ENCODE measurements around the gene PEX10.
"Not testable (repeated sequence)": the region's sequence is repeated elsewhere in the genome, so short reads cannot be mapped to it uniquely, and the experiment has no call there.

Gene PEX10

GRCh38 chr1:2449636-2450454 lies 37.5 kb upstream of the PEX10 start:
- no peaks in the 10 kb centered on the region for H3K36me3 ChIP-seq (ENCODE audit: control insufficient read depth, insufficient read depth, low read length)
- no peaks in the 10 kb centered on the region for H3K4me1 ChIP-seq (ENCODE audit: control insufficient read depth, insufficient read depth, low read length)
- no peak overlapping the region for H3K4me3 ChIP-seq (ENCODE audit: low read length)
- H3K27ac ChIP-seq (ENCODE audit: low read depth, low read length) = no peak overlapping the region
- H3K27me3 ChIP-seq (ENCODE audit: control insufficient read depth, insufficient read depth, low read length) = peaks cover 14% of the 10 kb centered on the region
- no peak overlapping the region for H3K9ac ChIP-seq (ENCODE audit: low read length)

GRCh38 chr1:2448098-2448445 lies 35.7 kb upstream of the PEX10 start:
- H3K9ac ChIP-seq (ENCODE audit: low read length) = no peak overlapping the region
- H3K36me3 ChIP-seq (ENCODE audit: control insufficient read depth, insufficient read depth, low read length) = no peaks in the 10 kb centered on the region
- peaks cover 6% of the 10 kb centered on the region for H3K27me3 ChIP-seq (ENCODE audit: control insufficient read depth, insufficient read depth, low read length)
- no peaks in the 10 kb centered on the region for H3K4me1 ChIP-seq (ENCODE audit: control insufficient read depth, insufficient read depth, low read length)
- no peak overlapping the region for H3K4me3 ChIP-seq (ENCODE audit: low read length)
- no peak overlapping the region for H3K27ac ChIP-seq (ENCODE audit: low read depth, low read length)

DNA sequence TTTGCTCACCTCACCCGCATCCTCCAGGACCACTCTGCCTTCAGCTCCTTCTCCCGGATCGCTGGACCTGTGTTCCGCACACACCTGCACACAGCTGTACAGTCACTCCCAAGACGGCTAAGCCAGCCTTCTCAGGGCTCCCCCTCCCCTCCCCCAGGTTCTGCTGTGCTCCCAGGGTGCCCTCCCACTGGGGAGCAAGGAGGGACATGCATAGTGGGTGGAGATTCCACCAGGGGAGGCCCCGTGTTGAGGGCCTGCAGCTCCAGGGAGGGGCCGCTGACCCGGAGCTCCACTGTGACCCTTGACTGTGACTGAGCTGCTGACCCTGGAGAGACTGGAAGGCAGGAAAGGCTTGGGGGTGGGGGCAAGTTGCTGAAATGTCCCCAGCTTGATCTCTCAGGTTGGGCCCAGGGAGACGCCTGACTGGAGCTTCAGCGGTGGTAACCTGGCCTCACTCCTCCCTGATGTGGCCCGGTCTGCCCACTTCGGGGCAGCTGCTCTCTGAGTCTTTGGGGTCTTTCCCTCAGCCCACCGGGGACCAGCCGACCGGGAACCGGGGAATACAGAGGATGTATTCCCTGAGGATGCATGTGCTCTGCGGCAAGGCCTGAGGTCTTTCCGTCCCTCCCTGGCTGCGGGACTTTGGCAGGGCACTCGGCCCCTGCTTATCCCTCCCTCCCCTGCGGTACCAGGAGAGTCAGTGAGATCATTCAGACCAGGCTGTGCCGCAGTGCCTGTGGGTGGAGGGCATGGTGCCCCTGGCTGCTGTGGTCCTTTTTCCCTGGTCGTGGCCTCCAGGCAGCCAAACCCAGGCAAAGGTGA lies 35.1 kb upstream of the PEX10 start:
- H3K36me3 ChIP-seq (ENCODE audit: control insufficient read depth, insufficient read depth, low read length) = no peaks in the 10 kb centered on the region
- no peak overlapping the region for H3K9ac ChIP-seq (ENCODE audit: low read length)
- no peak overlapping the region for H3K4me3 ChIP-seq (ENCODE audit: low read length)
- H3K27ac ChIP-seq (ENCODE audit: low read depth, low read length) = no peak overlapping the region
- H3K27me3 ChIP-seq (ENCODE audit: control insufficient read depth, insufficient read depth, low read length) = peaks cover 5% of the 10 kb centered on the region
- no peaks in the 10 kb centered on the region for H3K4me1 ChIP-seq (ENCODE audit: control insufficient read depth, insufficient read depth, low read length)

- Histone ChIP-seq H3K4me3 (ENCODE audit: low read length) (no peak overlapping the region), H3K36me3 (ENCODE audit: control insufficient read depth, insufficient read depth, low read length) (no peaks in the 10 kb centered on the region), H3K4me1 (ENCODE audit: control insufficient read depth, insufficient read depth, low read length) (no peaks in the 10 kb centered on the region), H3K9ac (ENCODE audit: low read length) (no peak overlapping the region), H3K27ac (ENCODE audit: low read depth, low read length) (no peak overlapping the region), H3K27me3 (ENCODE audit: control insufficient read depth, insufficient read depth, low read length) (peaks cover 6% of the 10 kb centered on the region)
These were observed 34.5 kb upstream of the PEX10 start for GRCh38 chr1:2446861-2447260.

GRCh38 chr1:2446394-2446793 lies 34.0 kb upstream of the PEX10 start:
- no peak overlapping the region for H3K9ac ChIP-seq (ENCODE audit: low read length)
- no peaks in the 10 kb centered on the region for H3K4me1 ChIP-seq (ENCODE audit: control insufficient read depth, insufficient read depth, low read length)
- no peak overlapping the region for H3K27ac ChIP-seq (ENCODE audit: low read depth, low read length)

DNA sequence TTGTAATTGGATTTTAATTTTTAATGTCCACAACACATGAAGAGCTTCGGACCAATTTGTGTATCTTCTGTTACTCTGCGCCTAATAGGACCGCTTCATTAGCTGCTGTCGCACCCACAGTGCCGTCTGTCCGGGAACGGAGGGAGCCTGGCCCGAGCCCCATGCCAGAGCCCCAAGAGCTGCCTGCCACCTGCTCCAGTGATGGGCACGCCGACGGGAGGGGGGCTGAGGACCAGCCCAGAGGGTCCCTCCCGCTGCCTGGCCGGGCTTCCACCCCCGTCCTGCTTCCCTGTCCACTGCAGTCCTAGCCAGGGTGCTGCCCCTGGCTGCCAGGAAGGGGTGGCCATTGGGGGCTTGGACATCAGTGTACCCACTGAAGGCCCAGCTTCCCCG lies 33.5 kb upstream of the PEX10 start:
- Histone ChIP-seq H3K27ac (ENCODE audit: low read depth, low read length) (no peak overlapping the region), H3K9ac (ENCODE audit: low read length) (no peak overlapping the region), H3K4me3 (ENCODE audit: low read length) (no peak overlapping the region), H3K36me3 (ENCODE audit: control insufficient read depth, insufficient read depth, low read length) (no peaks in the 10 kb centered on the region), H3K27me3 (ENCODE audit: control insufficient read depth, insufficient read depth, low read length) (peaks cover 6% of the 10 kb centered on the region), H3K4me1 (ENCODE audit: control insufficient read depth, insufficient read depth, low read length) (no peaks in the 10 kb centered on the region)

More at GRCh38 chr1:2446394-2446793, 34.0 kb upstream of the PEX10 start:
- no peaks in the 10 kb centered on the region for H3K36me3 ChIP-seq (ENCODE audit: control insufficient read depth, insufficient read depth, low read length)
- no peak overlapping the region for H3K4me3 ChIP-seq (ENCODE audit: low read length)
- peaks cover 6% of the 10 kb centered on the region for H3K27me3 ChIP-seq (ENCODE audit: control insufficient read depth, insufficient read depth, low read length)

DNA sequence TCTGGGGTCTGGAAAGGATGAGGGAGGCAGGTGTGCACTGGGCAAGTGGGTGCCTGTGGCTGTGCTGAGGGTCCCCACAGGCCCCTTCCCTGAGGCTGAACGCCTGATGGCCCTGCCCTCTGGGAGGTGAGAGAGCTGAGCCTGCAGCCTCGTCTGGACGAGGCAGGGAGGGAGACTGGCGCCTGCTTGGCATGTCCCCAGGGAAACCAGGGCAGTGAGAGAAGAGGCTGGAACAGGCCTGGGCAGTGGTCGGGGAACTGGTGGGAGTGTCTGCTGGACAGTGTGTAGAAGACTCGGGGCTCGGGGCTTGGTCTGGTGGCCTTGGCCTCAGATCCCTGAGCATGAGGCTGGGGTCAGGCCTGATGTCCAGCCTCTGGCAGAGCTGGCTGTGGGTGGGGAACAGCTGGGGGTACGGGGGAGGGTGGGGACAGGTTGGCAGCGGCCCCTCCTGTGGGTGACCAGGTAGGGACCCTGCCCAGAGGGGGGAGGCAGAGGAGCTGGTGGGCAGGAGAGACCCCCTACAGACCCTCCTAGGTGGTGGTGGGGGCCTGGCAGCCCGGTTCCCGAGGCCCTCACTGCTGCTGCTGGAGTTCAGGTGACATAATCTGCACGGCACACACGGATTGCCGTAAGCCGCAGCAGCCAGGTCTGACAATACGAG lies 32.9 kb upstream of the PEX10 start:
- H3K9ac ChIP-seq (ENCODE audit: low read length) = no peak overlapping the region
- H3K27me3 ChIP-seq (ENCODE audit: control insufficient read depth, insufficient read depth, low read length) = peaks cover 6% of the 10 kb centered on the region
- no peaks in the 10 kb centered on the region for H3K4me1 ChIP-seq (ENCODE audit: control insufficient read depth, insufficient read depth, low read length)
- H3K27ac ChIP-seq (ENCODE audit: low read depth, low read length) = no peak overlapping the region
- no peak overlapping the region for H3K4me3 ChIP-seq (ENCODE audit: low read length)
- no peaks in the 10 kb centered on the region for H3K36me3 ChIP-seq (ENCODE audit: control insufficient read depth, insufficient read depth, low read length)

GRCh38 chr1:2444138-2444591 lies 31.8 kb upstream of the PEX10 start:
- H3K9ac ChIP-seq (ENCODE audit: low read length) = no peak overlapping the region
- no peaks in the 10 kb centered on the region for H3K36me3 ChIP-seq (ENCODE audit: control insufficient read depth, insufficient read depth, low read length)
- H3K4me3 ChIP-seq (ENCODE audit: low read length) = no peak overlapping the region
- no peak overlapping the region for H3K27ac ChIP-seq (ENCODE audit: low read depth, low read length)
- H3K4me1 ChIP-seq (ENCODE audit: control insufficient read depth, insufficient read depth, low read length) = no peaks in the 10 kb centered on the region
- peaks cover 6% of the 10 kb centered on the region for H3K27me3 ChIP-seq (ENCODE audit: control insufficient read depth, insufficient read depth, low read length)

- H3K27ac ChIP-seq (ENCODE audit: low read depth, low read length) = no peak overlapping the region
- H3K4me3 ChIP-seq (ENCODE audit: low read length) = no peak overlapping the region
- no peaks in the 10 kb centered on the region for H3K4me1 ChIP-seq (ENCODE audit: control insufficient read depth, insufficient read depth, low read length)
- H3K27me3 ChIP-seq (ENCODE audit: control insufficient read depth, insufficient read depth, low read length) = peaks cover 6% of the 10 kb centered on the region
- H3K9ac ChIP-seq (ENCODE audit: low read length) = no peak overlapping the region
- H3K36me3 ChIP-seq (ENCODE audit: control insufficient read depth, insufficient read depth, low read length) = no peaks in the 10 kb centered on the region
These were observed 31.1 kb upstream of the PEX10 start for GRCh38 chr1:2443277-2444137.

- Histone ChIP-seq H3K4me1 (ENCODE audit: control insufficient read depth, insufficient read depth, low read length) (no peaks in the 10 kb centered on the region), H3K27ac (ENCODE audit: low read depth, low read length) (no peak overlapping the region), H3K9ac (ENCODE audit: low read length) (no peak overlapping the region), H3K36me3 (ENCODE audit: control insufficient read depth, insufficient read depth, low read length) (no peaks in the 10 kb centered on the region), H3K4me3 (ENCODE audit: low read length) (no peak overlapping the region), H3K27me3 (ENCODE audit: control insufficient read depth, insufficient read depth, low read length) (peaks cover 6% of the 10 kb centered on the region)
These were observed 30.3 kb upstream of the PEX10 start for GRCh38 chr1:2442661-2443060.

DNA sequence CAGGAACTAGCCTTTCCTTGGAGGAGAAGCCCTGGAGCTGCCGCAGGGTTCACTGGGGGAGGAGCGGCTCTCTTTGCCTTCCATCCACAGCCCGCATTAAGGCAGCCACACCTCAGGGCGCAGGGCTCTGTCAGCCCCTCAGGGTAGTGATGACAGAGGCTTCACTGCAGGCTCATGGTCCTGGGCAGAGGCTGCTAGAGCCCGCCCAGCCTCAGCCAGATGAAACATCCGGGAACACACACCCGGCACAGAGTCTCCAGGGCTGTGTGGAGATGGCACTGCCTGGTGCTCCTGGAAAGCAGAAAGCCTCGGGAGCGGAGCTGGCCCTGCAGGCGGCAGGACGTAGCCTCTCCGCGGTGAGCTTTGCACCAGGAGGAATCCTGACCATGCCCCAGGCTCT lies 29.4 kb upstream of the PEX10 start:
- H3K27ac ChIP-seq (ENCODE audit: low read depth, low read length) = no peak overlapping the region
- H3K9ac ChIP-seq (ENCODE audit: low read length) = no peak overlapping the region
- no peaks in the 10 kb centered on the region for H3K36me3 ChIP-seq (ENCODE audit: control insufficient read depth, insufficient read depth, low read length)
- H3K4me3 ChIP-seq (ENCODE audit: low read length) = no peak overlapping the region
- H3K27me3 ChIP-seq (ENCODE audit: control insufficient read depth, insufficient read depth, low read length) = peaks cover 6% of the 10 kb centered on the region
- H3K4me1 ChIP-seq (ENCODE audit: control insufficient read depth, insufficient read depth, low read length) = no peaks in the 10 kb centered on the region

DNA sequence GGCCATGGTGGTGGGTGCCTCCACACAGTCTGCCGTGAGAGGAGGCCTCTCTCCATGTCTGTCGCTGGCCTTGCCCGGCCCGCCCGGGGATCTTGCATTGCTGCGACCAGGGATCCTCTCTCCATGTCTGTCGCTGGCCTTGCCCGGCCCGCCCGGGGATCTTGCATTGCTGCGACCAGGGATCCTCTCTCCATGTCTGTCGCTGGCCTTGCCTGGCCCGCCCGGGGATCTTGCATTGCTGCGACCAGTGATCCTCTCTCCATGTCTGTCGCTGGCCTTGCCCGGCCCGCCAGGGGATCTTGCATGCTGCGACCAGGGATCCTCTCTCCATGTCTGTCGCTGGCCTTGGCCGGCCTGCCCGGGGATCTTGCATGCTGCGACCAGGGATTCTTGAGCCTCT lies 28.0 kb upstream of the PEX10 start:
- not testable (repeated sequence) for H3K9ac ChIP-seq (ENCODE audit: low read length); H3K27me3 ChIP-seq (ENCODE audit: control insufficient read depth, insufficient read depth, low read length); H3K4me3 ChIP-seq (ENCODE audit: low read length); H3K36me3 ChIP-seq (ENCODE audit: control insufficient read depth, insufficient read depth, low read length); H3K4me1 ChIP-seq (ENCODE audit: control insufficient read depth, insufficient read depth, low read length); H3K27ac ChIP-seq (ENCODE audit: low read depth, low read length)
